ENCODE data around the gene CCL4L2.
"Not testable (repeated sequence)": the region's sequence is repeated elsewhere in the genome, so short reads cannot be mapped to it uniquely, and the experiment has no call there.

The CCL4L2 gene

DNA sequence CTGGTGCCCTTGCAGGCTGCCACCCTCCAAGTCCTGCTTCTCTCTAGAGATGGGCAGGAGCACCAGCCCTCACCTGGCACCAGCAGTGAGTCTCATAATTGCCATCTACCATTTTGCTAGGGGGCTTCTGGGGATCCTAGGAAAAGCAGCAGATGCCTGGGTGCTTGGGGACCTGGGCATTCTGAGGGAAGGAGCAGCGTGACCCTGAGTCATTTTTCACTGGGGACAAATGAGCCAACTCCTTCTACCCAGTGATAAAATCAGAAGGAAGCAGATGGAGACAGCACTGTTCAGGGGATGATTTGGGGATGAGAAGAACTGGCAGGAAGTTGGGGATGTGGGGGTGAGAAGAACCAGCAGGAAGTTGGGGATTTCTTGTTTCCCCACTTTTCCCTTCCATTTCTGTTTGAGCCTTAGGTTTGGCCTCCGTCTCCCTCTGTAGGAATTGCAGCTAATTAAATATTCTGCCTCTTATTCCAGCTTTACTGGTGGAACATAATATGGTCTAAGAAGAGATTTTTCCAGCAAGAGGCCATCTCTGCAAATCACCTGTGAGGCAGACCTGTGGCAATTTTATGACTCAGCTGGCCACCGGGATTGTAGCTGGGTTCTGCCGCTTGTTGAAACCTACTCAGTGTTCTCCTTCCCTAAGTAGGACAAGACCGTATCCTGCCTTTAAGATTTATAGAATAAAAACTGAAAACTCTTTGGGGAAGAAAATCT, 22.8 kb upstream of the CCL4L2 start:
- H3K27ac ChIP-seq (ENCODE audit: low read depth, low read length); H3K9me3 ChIP-seq (ENCODE audit: control insufficient read depth, insufficient read depth, low read depth, low read length); H3K9ac ChIP-seq (ENCODE audit: low read length): not testable (repeated sequence)

DNA sequence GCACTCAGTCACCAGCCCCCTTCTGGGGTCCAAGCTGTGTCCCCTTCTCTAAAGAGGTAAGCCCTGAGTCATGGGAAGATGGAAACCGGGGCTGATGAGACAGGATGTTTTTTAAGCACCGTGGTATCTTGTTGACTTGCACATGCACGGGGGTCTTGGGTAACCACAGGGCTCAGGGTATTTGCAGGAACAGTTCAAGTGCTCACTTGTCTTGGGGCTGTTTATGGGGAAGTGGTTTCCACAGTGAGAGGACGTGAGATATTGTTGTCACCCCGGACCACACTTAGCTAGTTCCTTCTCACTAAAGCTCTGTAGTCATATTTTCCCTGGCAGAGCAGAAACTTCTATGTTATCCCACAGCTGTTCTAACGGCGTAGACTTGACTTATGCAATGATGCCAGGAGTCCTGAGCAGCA, 22.0 kb upstream of the CCL4L2 start:
- Histone ChIP-seq H3K36me3 (ENCODE audit: control insufficient read depth, insufficient read depth, low read length) (no peaks in the 10 kb centered on the region), H3K4me1 (ENCODE audit: control insufficient read depth, insufficient read depth, low read length) (peaks cover 6% of the 10 kb centered on the region; the same call in 1 of the 2 replicates), H3K9ac (ENCODE audit: low read length) (no peak overlapping the region), H3K27me3 (ENCODE audit: control insufficient read depth, insufficient read depth, low read length) (no peaks in the 10 kb centered on the region), H3K4me3 (ENCODE audit: low read depth, low read length) (no peak overlapping the region), H3K27ac (ENCODE audit: low read depth, low read length) (no peak overlapping the region), H3K9me3 (ENCODE audit: control insufficient read depth, insufficient read depth, low read depth, low read length) (no peaks in the 10 kb centered on the region)

More for the DNA sequence above, 22.8 kb upstream of the CCL4L2 start:
- not testable (repeated sequence) for H3K4me1 ChIP-seq (ENCODE audit: control insufficient read depth, insufficient read depth, low read length); H3K27me3 ChIP-seq (ENCODE audit: control insufficient read depth, insufficient read depth, low read length); H3K36me3 ChIP-seq (ENCODE audit: control insufficient read depth, insufficient read depth, low read length); H3K4me3 ChIP-seq (ENCODE audit: low read depth, low read length)

DNA sequence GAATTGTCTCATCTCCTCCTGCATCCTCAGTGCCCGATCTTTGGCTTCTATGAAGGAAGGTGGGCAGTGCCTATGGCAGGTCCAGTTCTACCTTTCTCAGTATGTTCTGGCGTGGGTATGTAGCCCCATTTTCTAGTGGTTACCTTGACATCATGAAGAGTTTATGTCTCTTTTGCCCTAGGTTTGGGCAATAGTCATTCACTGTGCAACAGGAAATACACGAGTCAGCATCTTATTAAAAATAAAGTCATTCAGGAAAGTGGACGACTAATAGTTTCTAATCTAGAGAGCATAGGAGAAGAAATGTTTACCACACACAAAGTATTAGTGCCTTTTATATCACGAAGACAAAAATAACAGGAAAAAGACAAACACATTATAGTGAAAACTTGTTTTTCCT, 20.9 kb upstream of the CCL4L2 start:
- H3K4me3 ChIP-seq (ENCODE audit: low read depth, low read length); H3K27me3 ChIP-seq (ENCODE audit: control insufficient read depth, insufficient read depth, low read length); H3K4me1 ChIP-seq (ENCODE audit: control insufficient read depth, insufficient read depth, low read length); H3K9ac ChIP-seq (ENCODE audit: low read length); H3K27ac ChIP-seq (ENCODE audit: low read depth, low read length); H3K9me3 ChIP-seq (ENCODE audit: control insufficient read depth, insufficient read depth, low read depth, low read length); H3K36me3 ChIP-seq (ENCODE audit: control insufficient read depth, insufficient read depth, low read length): not testable (repeated sequence)

DNA sequence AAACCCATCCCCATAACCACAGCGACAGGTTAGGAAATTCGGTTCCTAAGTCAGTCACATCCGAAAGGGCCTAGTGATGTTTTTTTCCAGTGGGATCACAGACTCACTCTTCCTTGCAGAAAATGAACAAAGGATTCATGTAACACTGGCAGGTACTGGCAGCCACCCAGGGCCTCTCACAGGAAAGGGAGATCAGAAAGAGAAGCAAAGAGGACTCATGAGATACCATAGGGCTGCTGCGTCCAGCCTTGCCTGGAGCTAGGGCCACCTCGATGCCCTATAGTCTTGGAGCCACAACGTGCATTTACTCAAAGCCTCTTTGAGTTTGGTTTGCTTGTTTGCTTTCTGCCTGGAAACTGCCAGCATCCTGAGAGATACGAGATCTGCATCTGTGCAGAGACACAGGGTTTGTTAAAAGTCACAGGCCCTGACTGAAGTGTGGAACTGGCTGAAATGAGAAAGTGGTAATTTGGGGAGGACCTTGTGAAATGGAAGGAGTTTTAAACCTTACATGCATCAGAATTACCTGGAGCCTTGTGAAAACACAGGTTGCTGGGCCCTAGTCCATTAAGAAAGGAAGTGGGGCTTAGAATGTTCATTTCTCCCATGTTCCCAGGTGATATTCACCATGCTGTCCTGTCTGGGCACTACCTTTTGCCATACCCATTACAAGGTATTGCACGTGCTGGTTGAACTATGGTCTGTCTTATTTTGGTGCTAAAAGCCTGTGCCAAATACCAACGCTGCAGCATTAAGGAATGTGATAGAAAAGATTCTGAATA, 20.1 kb upstream of the CCL4L2 start:
- H3K9ac ChIP-seq (ENCODE audit: low read length); H3K36me3 ChIP-seq (ENCODE audit: control insufficient read depth, insufficient read depth, low read length); H3K9me3 ChIP-seq (ENCODE audit: control insufficient read depth, insufficient read depth, low read depth, low read length); H3K27ac ChIP-seq (ENCODE audit: low read depth, low read length); H3K27me3 ChIP-seq (ENCODE audit: control insufficient read depth, insufficient read depth, low read length); H3K4me3 ChIP-seq (ENCODE audit: low read depth, low read length): not testable (repeated sequence)
- peaks cover 12% of the 10 kb centered on the region; the same call in 1 of the 2 replicates for H3K4me1 ChIP-seq (ENCODE audit: control insufficient read depth, insufficient read depth, low read length)

DNA sequence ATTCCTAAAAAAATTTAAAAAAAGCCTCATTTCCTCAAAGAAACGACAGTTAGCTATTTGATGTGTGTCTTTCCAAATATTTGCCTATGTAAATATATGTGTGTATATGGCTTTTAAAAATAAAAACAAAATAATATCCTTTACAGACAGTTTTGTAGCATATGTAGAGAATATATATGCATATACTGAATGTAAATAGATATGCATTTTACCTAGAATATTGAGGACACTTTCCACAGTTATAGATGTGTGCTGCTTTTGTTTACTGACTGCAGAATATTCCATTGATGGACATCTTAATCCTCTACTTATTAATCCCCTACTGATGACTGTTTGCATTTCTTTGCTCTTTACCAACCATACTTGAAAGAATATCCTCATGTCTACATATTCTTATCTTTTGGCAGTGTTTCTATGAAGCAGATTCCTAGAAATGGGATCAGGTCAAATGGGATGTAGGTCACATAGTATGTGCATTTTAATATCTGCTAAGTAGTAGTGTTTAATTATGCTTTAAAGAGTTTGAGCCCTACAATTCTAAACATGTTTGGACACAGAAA, 17.6 kb upstream of the CCL4L2 start:
- Histone ChIP-seq H3K9me3 (ENCODE audit: control insufficient read depth, insufficient read depth, low read depth, low read length) (no peaks in the 10 kb centered on the region), H3K27ac (ENCODE audit: low read depth, low read length) (no peak overlapping the region)

DNA sequence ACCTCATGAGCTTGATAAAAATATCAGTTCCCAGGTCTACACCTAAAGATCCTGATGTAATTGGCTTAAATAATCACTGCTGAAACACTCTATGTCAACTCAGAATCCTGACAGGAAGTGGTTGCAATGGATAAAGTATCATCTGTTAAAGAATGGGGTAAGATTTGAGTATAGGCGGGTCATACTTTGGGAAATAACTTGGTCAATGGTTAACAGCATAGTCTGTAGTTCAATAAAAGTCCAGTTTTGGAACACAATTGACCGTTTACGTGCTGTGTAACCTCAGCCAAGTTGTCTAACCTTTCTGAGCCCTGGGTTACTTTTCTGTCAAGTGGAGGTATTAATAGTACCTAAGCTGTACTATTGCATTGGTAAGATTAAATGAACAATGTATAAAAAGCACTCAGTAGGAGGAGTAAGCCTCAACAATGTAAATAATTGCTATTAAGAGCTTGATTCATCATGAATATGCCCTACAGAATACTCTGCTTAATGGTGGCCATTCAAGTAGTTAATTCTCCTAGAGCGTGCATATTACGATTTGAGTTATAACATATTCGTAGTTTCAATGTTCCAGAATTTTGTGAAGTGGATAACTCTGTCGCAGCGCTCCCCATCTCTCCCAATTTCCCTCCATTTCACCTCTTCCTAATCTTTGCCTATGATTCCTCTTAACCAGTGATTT, 16.6 kb upstream of the CCL4L2 start:
- not testable (repeated sequence) for H3K27ac ChIP-seq (ENCODE audit: low read depth, low read length); H3K9ac ChIP-seq (ENCODE audit: low read length); H3K9me3 ChIP-seq (ENCODE audit: control insufficient read depth, insufficient read depth, low read depth, low read length); H3K27me3 ChIP-seq (ENCODE audit: control insufficient read depth, insufficient read depth, low read length); H3K36me3 ChIP-seq (ENCODE audit: control insufficient read depth, insufficient read depth, low read length); H3K4me3 ChIP-seq (ENCODE audit: low read depth, low read length)
- peaks cover 13% of the 10 kb centered on the region; the same call in 1 of the 2 replicates for H3K4me1 ChIP-seq (ENCODE audit: control insufficient read depth, insufficient read depth, low read length)

More for the DNA sequence above, 17.6 kb upstream of the CCL4L2 start:
- peaks cover 13% of the 10 kb centered on the region; the same call in 1 of the 2 replicates for H3K4me1 ChIP-seq (ENCODE audit: control insufficient read depth, insufficient read depth, low read length)
- H3K9ac ChIP-seq (ENCODE audit: low read length): no peak overlapping the region
- H3K36me3 ChIP-seq (ENCODE audit: control insufficient read depth, insufficient read depth, low read length): no peaks in the 10 kb centered on the region
- H3K4me3 ChIP-seq (ENCODE audit: low read depth, low read length): no peak overlapping the region
- no peaks in the 10 kb centered on the region for H3K27me3 ChIP-seq (ENCODE audit: control insufficient read depth, insufficient read depth, low read length)

DNA sequence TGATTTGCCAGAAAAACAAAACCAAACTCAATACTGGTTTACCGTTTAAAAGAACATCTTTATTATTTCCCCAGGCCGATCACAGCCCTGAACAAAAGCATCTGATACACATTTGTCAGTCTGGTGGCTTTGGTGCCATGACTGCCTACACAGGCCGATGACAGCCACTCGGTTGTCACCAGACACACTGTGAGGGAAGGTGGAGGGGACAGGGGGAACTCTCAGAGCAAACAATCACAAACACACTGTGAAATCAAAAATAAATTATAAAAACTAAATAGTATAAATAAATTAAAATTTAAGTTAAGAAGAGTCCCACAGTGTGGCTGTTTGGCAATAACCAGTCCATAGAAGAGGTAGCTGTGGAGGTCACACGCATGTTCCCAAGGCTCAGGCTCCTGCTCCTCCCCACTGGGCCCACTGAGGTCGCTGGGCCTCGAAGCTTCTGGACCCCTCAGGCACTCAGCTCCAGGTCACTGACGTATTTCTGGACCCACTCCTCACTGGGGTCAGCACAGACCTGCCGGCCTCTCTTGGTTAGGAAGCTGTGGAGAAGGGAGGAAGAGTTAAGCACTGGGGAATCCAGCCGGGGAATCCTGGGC, 15.9 kb upstream of the CCL4L2 start:
- H3K4me3 ChIP-seq (ENCODE audit: low read depth, low read length); H3K27me3 ChIP-seq (ENCODE audit: control insufficient read depth, insufficient read depth, low read length); H3K9ac ChIP-seq (ENCODE audit: low read length); H3K36me3 ChIP-seq (ENCODE audit: control insufficient read depth, insufficient read depth, low read length); H3K9me3 ChIP-seq (ENCODE audit: control insufficient read depth, insufficient read depth, low read depth, low read length); H3K27ac ChIP-seq (ENCODE audit: low read depth, low read length): not testable (repeated sequence)
- H3K4me1 ChIP-seq (ENCODE audit: control insufficient read depth, insufficient read depth, low read length): peaks cover 13% of the 10 kb centered on the region; the same call in 1 of the 2 replicates

DNA sequence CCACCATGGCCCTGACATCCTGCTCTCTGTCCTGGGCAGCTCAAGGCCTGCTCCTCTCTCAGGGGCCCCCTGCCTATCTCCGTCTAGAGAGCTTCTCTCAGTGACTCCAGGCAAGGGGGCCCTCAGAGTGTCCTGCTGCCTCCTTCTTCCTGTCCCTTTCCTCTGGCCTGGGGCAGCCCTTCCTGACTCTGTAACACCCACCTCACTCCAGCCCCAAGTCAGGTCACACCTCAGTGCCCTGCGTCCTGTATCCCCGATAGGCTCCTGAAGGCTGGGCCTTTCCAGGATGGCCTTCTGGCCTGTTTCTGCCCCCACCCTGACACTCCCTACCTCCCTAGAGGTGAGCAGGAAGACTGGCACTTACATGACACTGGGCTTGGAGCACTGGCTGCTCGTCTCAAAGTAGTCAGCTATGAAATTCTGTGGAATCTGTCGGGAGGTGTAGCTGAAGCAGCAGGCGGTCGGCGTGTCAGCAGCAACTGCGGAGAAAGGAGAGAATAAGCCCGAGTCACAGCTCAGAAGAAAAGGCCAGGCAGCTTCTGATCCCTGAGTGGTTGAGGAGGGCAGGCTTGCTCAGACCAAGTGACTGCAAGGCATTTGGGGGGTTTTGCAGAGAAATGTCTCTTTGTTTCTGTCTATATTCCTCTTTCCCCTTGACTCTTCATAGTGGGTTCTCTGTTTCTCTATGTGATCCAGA, 15.3 kb upstream of the CCL4L2 start:
- H3K9me3 ChIP-seq (ENCODE audit: control insufficient read depth, insufficient read depth, low read depth, low read length): no peaks in the 10 kb centered on the region
- no peak overlapping the region for H3K27ac ChIP-seq (ENCODE audit: low read depth, low read length)
- H3K4me1 ChIP-seq (ENCODE audit: control insufficient read depth, insufficient read depth, low read length): peaks cover 13% of the 10 kb centered on the region; the same call in 1 of the 2 replicates
- H3K36me3 ChIP-seq (ENCODE audit: control insufficient read depth, insufficient read depth, low read length): no peaks in the 10 kb centered on the region
- H3K9ac ChIP-seq (ENCODE audit: low read length): no peak overlapping the region
- no peak overlapping the region for H3K4me3 ChIP-seq (ENCODE audit: low read depth, low read length)
- H3K27me3 ChIP-seq (ENCODE audit: control insufficient read depth, insufficient read depth, low read length): no peaks in the 10 kb centered on the region

DNA sequence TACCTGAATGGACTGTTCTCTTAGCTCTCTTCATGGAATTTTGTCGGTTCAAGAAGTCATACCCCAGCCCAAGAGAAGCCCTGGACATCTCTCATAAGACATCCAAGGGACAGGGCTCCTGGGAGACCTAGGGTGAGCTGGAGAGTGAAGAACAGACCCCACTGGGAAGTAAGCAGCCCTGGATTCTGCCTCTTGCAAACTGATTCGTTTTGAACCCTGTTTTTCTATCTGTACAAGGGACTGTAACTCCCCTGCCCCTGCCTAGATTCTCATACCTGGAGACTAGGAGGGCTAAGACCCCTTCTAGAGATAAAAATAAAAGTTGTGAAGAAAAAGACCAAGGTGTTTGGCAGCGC, 14.8 kb upstream of the CCL4L2 start:
- Histone ChIP-seq H3K27me3 (ENCODE audit: control insufficient read depth, insufficient read depth, low read length) (no peaks in the 10 kb centered on the region), H3K9me3 (ENCODE audit: control insufficient read depth, insufficient read depth, low read depth, low read length) (no peaks in the 10 kb centered on the region), H3K36me3 (ENCODE audit: control insufficient read depth, insufficient read depth, low read length) (no peaks in the 10 kb centered on the region), H3K9ac (ENCODE audit: low read length) (no peak overlapping the region), H3K4me1 (ENCODE audit: control insufficient read depth, insufficient read depth, low read length) (peaks cover 13% of the 10 kb centered on the region; the same call in 1 of the 2 replicates), H3K4me3 (ENCODE audit: low read depth, low read length) (no peak overlapping the region), H3K27ac (ENCODE audit: low read depth, low read length) (no peak overlapping the region)

DNA sequence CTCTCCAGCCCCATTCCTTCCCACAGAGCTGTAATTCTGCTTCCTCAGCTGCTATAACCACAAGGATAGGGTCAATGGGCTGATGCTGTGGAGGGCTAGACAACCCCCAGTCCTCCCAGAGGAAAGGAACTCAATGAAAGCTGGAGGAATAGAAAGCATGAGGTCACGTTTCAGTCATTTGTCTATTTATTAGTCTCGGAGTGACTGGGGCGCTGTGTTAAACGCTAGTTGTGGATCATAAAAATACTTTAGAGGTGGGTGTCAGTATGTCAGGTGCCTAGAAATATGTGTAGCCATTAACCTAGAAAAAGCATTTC, 13.5 kb upstream of the CCL4L2 start:
- Histone ChIP-seq H3K9ac (ENCODE audit: low read length) (no peak overlapping the region), H3K4me3 (ENCODE audit: low read depth, low read length) (no peak overlapping the region)

More for the DNA sequence above, 13.5 kb upstream of the CCL4L2 start:
- H3K9me3 ChIP-seq (ENCODE audit: control insufficient read depth, insufficient read depth, low read depth, low read length): no peaks in the 10 kb centered on the region
- H3K36me3 ChIP-seq (ENCODE audit: control insufficient read depth, insufficient read depth, low read length): no peaks in the 10 kb centered on the region
- no peak overlapping the region for H3K27ac ChIP-seq (ENCODE audit: low read depth, low read length)
- no peaks in the 10 kb centered on the region for H3K27me3 ChIP-seq (ENCODE audit: control insufficient read depth, insufficient read depth, low read length)
- peaks cover 11% of the 10 kb centered on the region; the same call in 1 of the 2 replicates for H3K4me1 ChIP-seq (ENCODE audit: control insufficient read depth, insufficient read depth, low read length)
